Panc1 (cell line): ENCODE results near the gene ENTPD6.

Source experiments
- POLR2AphosphoS5 ChIP-seq: IDR thresholded peaks from 2 replicates; pipeline ENCODE4 v1.6.1; 2012; ENCODE audit warnings: mild to moderate bottlenecking, low read depth, low read length, moderate library complexity
- REST ChIP-seq, 2 experiments: IDR thresholded peaks; 2 replicates each; pipeline ENCODE4 v1.6.1; 2011 to 2012; ENCODE audit warnings: low read depth in 2 of 2, control low read depth in 1 of 2, low read length in 1 of 2, mild to moderate bottlenecking in 1 of 2, moderate library complexity in 1 of 2; ENCODE audit not compliant: insufficient read depth in 1 of 2
- SIN3A ChIP-seq: IDR thresholded peaks from 2 replicates; pipeline ENCODE4 v1.6.1; 2012; ENCODE audit warnings: low read depth, mild to moderate bottlenecking, low read length, moderate library complexity, borderline replicate concordance; ENCODE audit not compliant: insufficient read depth
- TCF7L2 ChIP-seq: IDR thresholded peaks from 2 replicates; pipeline ENCODE4 v1.6.1; 2011; ENCODE audit warnings: mild to moderate bottlenecking, low read depth, low read length, inconsistent platforms
- TF ChIP-seq, protein P1 (sequence below): fragments of 450-650 bp; IDR thresholded peaks from 2 replicates; pipeline ENCODE4 v1.5.1; 2017; ENCODE audit warnings: mild to moderate bottlenecking

DNA sequence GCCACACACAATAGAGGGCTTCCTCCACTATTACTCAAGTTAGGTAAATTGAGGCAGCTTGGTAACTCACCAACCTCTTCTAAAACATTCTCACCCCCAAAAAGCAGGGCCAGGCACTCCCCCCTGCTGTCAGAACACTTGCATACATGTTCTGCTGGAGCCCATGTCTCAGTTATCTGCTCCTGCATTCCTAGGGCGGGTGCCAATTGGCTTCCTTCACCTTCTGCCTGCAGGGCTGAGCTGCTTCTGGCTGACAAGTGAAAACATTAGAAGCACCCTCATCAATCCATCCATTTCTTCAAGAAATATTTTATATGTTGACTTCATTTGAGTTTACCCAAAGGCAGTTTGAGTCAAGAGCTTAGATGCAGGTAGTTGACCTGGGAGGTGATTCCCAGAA, 4.5 kb upstream of the ENTPD6 start:
- TF ChIP-seq, protein P1, sequence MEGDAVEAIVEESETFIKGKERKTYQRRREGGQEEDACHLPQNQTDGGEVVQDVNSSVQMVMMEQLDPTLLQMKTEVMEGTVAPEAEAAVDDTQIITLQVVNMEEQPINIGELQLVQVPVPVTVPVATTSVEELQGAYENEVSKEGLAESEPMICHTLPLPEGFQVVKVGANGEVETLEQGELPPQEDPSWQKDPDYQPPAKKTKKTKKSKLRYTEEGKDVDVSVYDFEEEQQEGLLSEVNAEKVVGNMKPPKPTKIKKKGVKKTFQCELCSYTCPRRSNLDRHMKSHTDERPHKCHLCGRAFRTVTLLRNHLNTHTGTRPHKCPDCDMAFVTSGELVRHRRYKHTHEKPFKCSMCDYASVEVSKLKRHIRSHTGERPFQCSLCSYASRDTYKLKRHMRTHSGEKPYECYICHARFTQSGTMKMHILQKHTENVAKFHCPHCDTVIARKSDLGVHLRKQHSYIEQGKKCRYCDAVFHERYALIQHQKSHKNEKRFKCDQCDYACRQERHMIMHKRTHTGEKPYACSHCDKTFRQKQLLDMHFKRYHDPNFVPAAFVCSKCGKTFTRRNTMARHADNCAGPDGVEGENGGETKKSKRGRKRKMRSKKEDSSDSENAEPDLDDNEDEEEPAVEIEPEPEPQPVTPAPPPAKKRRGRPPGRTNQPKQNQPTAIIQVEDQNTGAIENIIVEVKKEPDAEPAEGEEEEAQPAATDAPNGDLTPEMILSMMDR = no peak
- TF ChIP-seq POLR2AphosphoS5 (no peak), TCF7L2 (no peak), REST (IDR thresholded peaks at IDR 0.05; ENCODE audit: insufficient read depth in 1 of 2, low read depth in 2 of 2, low read length in 1 of 2) (no peak), SIN3A (no peak)
